Activated T-helper 2 cell treated with anti-CD3 and anti-CD28 coated beads, Interferon-gamma antibody, Interleukin-2, Interleukin-4, amounts not matched to agents 10 μg/mL and 5 μg/mL and 100 μg/mL, durations not matched to agents 14 hours and 24 hours and 36 hours (primary cell): ENCODE results near the gene STK35. TPM values are rescaled to one million over a fixed set of nuclear protein-coding genes. Genes with fewer than 3 reads are reported as not detected.
"Not testable (repeated sequence)": the region's sequence is repeated elsewhere in the genome, so short reads cannot be mapped to it uniquely, and the experiment has no call there.

Experiments used
- DNase-seq: peaks from one replicate; pipeline ENCODE4 v3.0.0; 2021; ENCODE audit warnings: low spot score
- H3K27ac Mint-ChIP-seq: one replicate; pipeline ENCODE4 v1.8.0; 2021; ENCODE audit warnings: mixed read lengths
- H3K27me3 Mint-ChIP-seq: one replicate; pipeline ENCODE4 v1.8.0; 2021; ENCODE audit warnings: low read depth, mixed read lengths
- H3K36me3 Mint-ChIP-seq: one replicate; pipeline ENCODE4 v1.8.0; 2021; ENCODE audit warnings: low read depth, mixed read lengths
- H3K4me1 Mint-ChIP-seq: one replicate; pipeline ENCODE4 v1.8.0; 2021; ENCODE audit warnings: low read depth, mixed read lengths
- H3K4me3 Mint-ChIP-seq: one replicate; pipeline ENCODE4 v1.8.0; 2021; ENCODE audit warnings: low read depth, mild to moderate bottlenecking, moderate library complexity, mixed read lengths
- H3K9me3 Mint-ChIP-seq: one replicate; pipeline ENCODE4 v1.8.0; 2021; ENCODE audit warnings: mixed read lengths
- intact Hi-C: fragments of 100-400 bp; cut with micrococcal nuclease; formaldehyde crosslinking; loops from one replicate; pipeline ENCODE4 v1.15.1; 2023
- total RNA-seq: library from RNA; stranded (reverse); gene quantifications from 2 replicates; pipeline ENCODE4 v1.2.3, GENCODE V29; 2022

Gene STK35
- total RNA-seq, 1 donor from 2014 or later, result 18.9 TPM

GRCh38 chr20:2162125-2162822 lies 60.6 kb downstream of the STK35 start:
- no peaks in the 10 kb centered on the region for H3K36me3 Mint-ChIP-seq
- intact Hi-C loops, result no loop called here
- H3K27me3 Mint-ChIP-seq, result peaks cover 2% of the 10 kb centered on the region
- no peaks in the 10 kb centered on the region for H3K9me3 Mint-ChIP-seq
- H3K27ac Mint-ChIP-seq, result no peak overlapping the region
- no peaks in the 10 kb centered on the region for H3K4me1 Mint-ChIP-seq
- no peak for DNase-seq
- H3K4me3 Mint-ChIP-seq, result no peak overlapping the region

GRCh38 chr20:2162823-2163166 lies 61.2 kb downstream of the STK35 start:
- Mint-ChIP-seq H3K36me3 (no peaks in the 10 kb centered on the region), H3K27ac (no peak overlapping the region), H3K9me3 (no peaks in the 10 kb centered on the region), H3K4me3 (no peak overlapping the region), H3K4me1 (no peaks in the 10 kb centered on the region), H3K27me3 (peaks cover 2% of the 10 kb centered on the region)
- intact Hi-C loops, result no loop called here
- no peak for DNase-seq

- H3K36me3 Mint-ChIP-seq, result no peaks in the 10 kb centered on the region
- H3K4me1 Mint-ChIP-seq, result no peaks in the 10 kb centered on the region
- peaks cover 2% of the 10 kb centered on the region for H3K27me3 Mint-ChIP-seq
- no peaks in the 10 kb centered on the region for H3K9me3 Mint-ChIP-seq
- intact Hi-C loops, result no loop called here
- no peak for DNase-seq
- H3K27ac Mint-ChIP-seq, result no peak overlapping the region
- H3K4me3 Mint-ChIP-seq, result no peak overlapping the region
These were observed 61.7 kb downstream of the STK35 start for GRCh38 chr20:2163312-2163711.

- H3K36me3 Mint-ChIP-seq, result no peaks in the 10 kb centered on the region
- H3K4me3 Mint-ChIP-seq, result no peak overlapping the region
- no peak for DNase-seq
- H3K4me1 Mint-ChIP-seq, result no peaks in the 10 kb centered on the region
- H3K27ac Mint-ChIP-seq, result no peak overlapping the region
- intact Hi-C loops, result no loop called here
- H3K27me3 Mint-ChIP-seq, result peaks cover 2% of the 10 kb centered on the region
- no peaks in the 10 kb centered on the region for H3K9me3 Mint-ChIP-seq
These were observed 62.1 kb downstream of the STK35 start for GRCh38 chr20:2163757-2164156.

- no peak overlapping the region for H3K27ac Mint-ChIP-seq
- DNase-seq, result no peak
- no peaks in the 10 kb centered on the region for H3K36me3 Mint-ChIP-seq
- H3K4me1 Mint-ChIP-seq, result no peaks in the 10 kb centered on the region
- intact Hi-C loops, result no loop called here
- H3K4me3 Mint-ChIP-seq, result no peak overlapping the region
- no peaks in the 10 kb centered on the region for H3K9me3 Mint-ChIP-seq
- H3K27me3 Mint-ChIP-seq, result peaks cover 1% of the 10 kb centered on the region
These were observed 62.8 kb downstream of the STK35 start for GRCh38 chr20:2164421-2164820.

- Mint-ChIP-seq H3K4me1 (no peaks in the 10 kb centered on the region), H3K27ac (no peak overlapping the region), H3K27me3 (no peaks in the 10 kb centered on the region), H3K4me3 (no peak overlapping the region), H3K9me3 (no peaks in the 10 kb centered on the region), H3K36me3 (no peaks in the 10 kb centered on the region)
- intact Hi-C loops, result no loop called here
- no peak for DNase-seq
These were observed 63.3 kb downstream of the STK35 start for GRCh38 chr20:2164966-2165365.

GRCh38 chr20:2165871-2166270 lies 64.2 kb downstream of the STK35 start:
- no peaks in the 10 kb centered on the region for H3K36me3 Mint-ChIP-seq
- intact Hi-C loops, result no loop called here
- H3K27ac Mint-ChIP-seq, result no peak overlapping the region
- DNase-seq, result no peak
- no peaks in the 10 kb centered on the region for H3K4me1 Mint-ChIP-seq
- no peaks in the 10 kb centered on the region for H3K9me3 Mint-ChIP-seq
- H3K27me3 Mint-ChIP-seq, result peaks cover 4% of the 10 kb centered on the region
- no peak overlapping the region for H3K4me3 Mint-ChIP-seq

GRCh38 chr20:2167112-2167511 lies 65.5 kb downstream of the STK35 start:
- H3K4me3 Mint-ChIP-seq, result no peak overlapping the region
- intact Hi-C loops, result no loop called here
- no peak for DNase-seq
- H3K27me3 Mint-ChIP-seq, result peaks cover 4% of the 10 kb centered on the region
- no peaks in the 10 kb centered on the region for H3K9me3 Mint-ChIP-seq
- no peaks in the 10 kb centered on the region for H3K36me3 Mint-ChIP-seq
- H3K27ac Mint-ChIP-seq, result no peak overlapping the region
- no peaks in the 10 kb centered on the region for H3K4me1 Mint-ChIP-seq

- no peak overlapping the region for H3K4me3 Mint-ChIP-seq
- H3K4me1 Mint-ChIP-seq, result no peaks in the 10 kb centered on the region
- intact Hi-C loops, result no loop called here
- H3K27ac Mint-ChIP-seq, result no peak overlapping the region
- DNase-seq, result no peak
- no peaks in the 10 kb centered on the region for H3K9me3 Mint-ChIP-seq
- H3K36me3 Mint-ChIP-seq, result no peaks in the 10 kb centered on the region
- peaks cover 8% of the 10 kb centered on the region for H3K27me3 Mint-ChIP-seq
These were observed 67.3 kb downstream of the STK35 start for GRCh38 chr20:2168946-2169345.

GRCh38 chr20:2169456-2170088 lies 67.9 kb downstream of the STK35 start:
- Mint-ChIP-seq H3K4me3 (no peak overlapping the region), H3K36me3 (no peaks in the 10 kb centered on the region), H3K27me3 (peaks cover 8% of the 10 kb centered on the region), H3K9me3 (no peaks in the 10 kb centered on the region), H3K27ac (no peak overlapping the region), H3K4me1 (no peaks in the 10 kb centered on the region)
- DNase-seq, result no peak
- intact Hi-C loops, result no loop called here

- no peaks in the 10 kb centered on the region for H3K4me1 Mint-ChIP-seq
- H3K4me3 Mint-ChIP-seq, result no peak overlapping the region
- no peaks in the 10 kb centered on the region for H3K9me3 Mint-ChIP-seq
- intact Hi-C loops, result no loop called here
- H3K27me3 Mint-ChIP-seq, result peaks cover 8% of the 10 kb centered on the region
- no peak for DNase-seq
- no peak overlapping the region for H3K27ac Mint-ChIP-seq
- H3K36me3 Mint-ChIP-seq, result no peaks in the 10 kb centered on the region
These were observed 68.8 kb downstream of the STK35 start for GRCh38 chr20:2170404-2170803.

- Mint-ChIP-seq H3K36me3 (no peaks in the 10 kb centered on the region), H3K27ac (no peak overlapping the region)
- intact Hi-C loops, result no loop called here
These were observed 69.7 kb downstream of the STK35 start for GRCh38 chr20:2171266-2171790.

GRCh38 chr20:2171840-2172239 lies 70.2 kb downstream of the STK35 start:
- intact Hi-C loops, result loop anchor here (1.0 kb wide), 2 partner anchors 166 to 207 kb away; no protein-coding TSS in a partner anchor
- not testable (repeated sequence) for H3K27me3 Mint-ChIP-seq, H3K27ac Mint-ChIP-seq, H3K4me3 Mint-ChIP-seq, H3K9me3 Mint-ChIP-seq, H3K36me3 Mint-ChIP-seq, H3K4me1 Mint-ChIP-seq, DNase-seq

More at GRCh38 chr20:2171266-2171790, 69.7 kb downstream of the STK35 start:
- H3K4me3 Mint-ChIP-seq, result no peak overlapping the region
- no peaks in the 10 kb centered on the region for H3K4me1 Mint-ChIP-seq
- H3K9me3 Mint-ChIP-seq, result no peaks in the 10 kb centered on the region
- no peak for DNase-seq
- H3K27me3 Mint-ChIP-seq, result peaks cover 8% of the 10 kb centered on the region
